Esophagus muscularis mucosa (tissue), 3 donors: ENCODE results near the gene TNFRSF6B.

Source experiments
- POLR2A ChIP-seq: fragments of 450-650 bp; IDR thresholded peaks from one replicate; pipeline ENCODE4 v1.6.1; 2017; ENCODE audit warnings: antibody characterized with exemption, moderate library complexity, mild to moderate bottlenecking, low read depth
- POLR2AphosphoS5 ChIP-seq, 2 donors: sonication (generic); formaldehyde crosslinking; IDR thresholded peaks; one replicate each; pipeline ENCODE4 v1.6.1; 2017; ENCODE audit warnings: antibody characterized with exemption in 2 of 2
- TF ChIP-seq, protein P1 (sequence below), 3 experiments: fragments of 200-600 bp in 2 of 3; fragments of 450-650 bp in 1 of 3; sonication (generic) in 2 of 3; IDR thresholded peaks; one replicate each; pipeline ENCODE4 v1.5.1; 2017 to 2019; ENCODE audit warnings: antibody characterized with exemption in 3 of 3, mild to moderate bottlenecking in 2 of 3, moderate library complexity in 1 of 3

DNA sequence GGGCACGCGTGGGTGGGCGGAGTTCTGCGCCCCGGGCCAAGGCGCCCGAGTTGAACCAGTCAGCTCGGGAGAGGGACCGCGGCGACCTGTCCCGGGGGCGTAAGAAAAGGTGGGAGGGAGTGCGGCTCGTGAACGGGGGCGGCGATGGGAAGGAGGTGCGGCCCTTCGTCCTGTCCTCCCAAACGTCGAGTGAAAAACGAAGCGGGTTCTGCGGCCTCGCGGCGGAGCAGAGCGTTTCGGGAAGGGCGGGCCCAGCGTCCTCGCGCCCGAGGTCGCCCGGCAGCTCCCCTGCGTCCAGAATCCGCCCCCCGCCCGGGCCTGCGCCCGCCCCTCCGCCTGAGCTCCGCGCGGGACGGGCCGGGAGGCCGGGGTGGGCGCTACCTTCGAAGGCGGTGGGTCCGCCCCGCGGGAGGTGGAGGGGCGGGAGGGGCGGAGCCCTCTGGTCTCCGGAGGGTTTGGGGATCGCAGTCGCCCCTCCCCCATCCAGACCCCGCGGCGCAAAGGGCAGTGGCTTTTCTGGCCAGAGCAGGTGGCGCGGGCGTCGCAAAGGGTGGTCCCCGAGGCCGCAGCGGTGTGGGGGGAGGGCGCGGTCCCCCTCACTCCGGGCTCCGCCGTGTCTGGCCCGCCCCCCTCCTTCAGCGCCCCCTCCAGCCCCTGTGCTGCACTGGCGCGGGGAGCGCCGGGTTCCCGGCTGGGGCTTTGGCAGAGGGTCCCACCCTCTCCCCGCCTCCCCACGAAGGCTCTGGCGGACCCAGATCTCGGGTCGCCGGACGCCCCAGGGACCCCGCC is 44.1 kb upstream of the TNFRSF6B start:
- TF ChIP-seq POLR2A (no peak), POLR2AphosphoS5 (IDR thresholded peaks at IDR 0.05) (no peak)
- TF ChIP-seq, protein P1, sequence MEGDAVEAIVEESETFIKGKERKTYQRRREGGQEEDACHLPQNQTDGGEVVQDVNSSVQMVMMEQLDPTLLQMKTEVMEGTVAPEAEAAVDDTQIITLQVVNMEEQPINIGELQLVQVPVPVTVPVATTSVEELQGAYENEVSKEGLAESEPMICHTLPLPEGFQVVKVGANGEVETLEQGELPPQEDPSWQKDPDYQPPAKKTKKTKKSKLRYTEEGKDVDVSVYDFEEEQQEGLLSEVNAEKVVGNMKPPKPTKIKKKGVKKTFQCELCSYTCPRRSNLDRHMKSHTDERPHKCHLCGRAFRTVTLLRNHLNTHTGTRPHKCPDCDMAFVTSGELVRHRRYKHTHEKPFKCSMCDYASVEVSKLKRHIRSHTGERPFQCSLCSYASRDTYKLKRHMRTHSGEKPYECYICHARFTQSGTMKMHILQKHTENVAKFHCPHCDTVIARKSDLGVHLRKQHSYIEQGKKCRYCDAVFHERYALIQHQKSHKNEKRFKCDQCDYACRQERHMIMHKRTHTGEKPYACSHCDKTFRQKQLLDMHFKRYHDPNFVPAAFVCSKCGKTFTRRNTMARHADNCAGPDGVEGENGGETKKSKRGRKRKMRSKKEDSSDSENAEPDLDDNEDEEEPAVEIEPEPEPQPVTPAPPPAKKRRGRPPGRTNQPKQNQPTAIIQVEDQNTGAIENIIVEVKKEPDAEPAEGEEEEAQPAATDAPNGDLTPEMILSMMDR (IDR thresholded peaks at IDR 0.05): no peak
